Erythroblast (primary cell): ENCODE data around the gene GTF2H2.

ENCODE experiments used
- GATA1 ChIP-seq: IDR thresholded peaks from 2 replicates; pipeline ENCODE4 v1.6.1; 2011; ENCODE audit warnings: low read depth, mild to moderate bottlenecking, control low read depth, low read length, moderate library complexity
- POLR2A ChIP-seq: IDR thresholded peaks from 2 replicates; pipeline ENCODE4 v1.6.1; 2011; ENCODE audit warnings: mild to moderate bottlenecking, low read length

GRCh38 chr5:71011194-71011792, 56.2 kb downstream of the GTF2H2 start:
- no peak for TF ChIP-seq POLR2A
- no peak for TF ChIP-seq GATA1
